Heart left ventricle (tissue), 16 donors: ENCODE measurements around the gene GRIN1. TPM values are rescaled to one million over a fixed set of nuclear protein-coding genes. Genes with fewer than 3 reads are reported as not detected.

Experiments
- ATAC-seq, 4 donors: fragments of 200-7000 bp; cut with Tn5 transposase; one replicate each; pipeline ENCODE4 v1.9.1; 2020 to 2022; ENCODE audit warnings: moderate library complexity in 4 of 4, mild to moderate bottlenecking in 3 of 4, moderate number of reproducible peaks in 1 of 4
- DNase-seq, 5 donors: peaks; one replicate each; pipeline ENCODE4 v3.0.0-alpha.2; 2020
- H3K27ac ChIP-seq, 12 donors: fragments of 200-600 bp; sonication (generic) in 4 of 12; one replicate each; pipeline versions ENCODE4 v1.5.0 to v1.8.0; 2016 to 2022; ENCODE audit warnings: mild to moderate bottlenecking in 2 of 12
- H3K27me3 ChIP-seq, 9 donors: fragments of 200-600 bp; sonication (generic) in 2 of 9; one replicate each; pipeline versions ENCODE4 v1.5.1 to v1.8.0; 2016 to 2022; ENCODE audit warnings: mild to moderate bottlenecking in 3 of 9
- H3K36me3 ChIP-seq, 9 donors: fragments of 200-600 bp; sonication (generic) in 2 of 9; one replicate each; pipeline versions ENCODE4 v1.5.0 to v1.8.0; 2018 to 2022; ENCODE audit warnings: mild to moderate bottlenecking in 2 of 9
- H3K4me1 ChIP-seq, 12 donors: fragments of 200-600 bp; sonication (generic) in 4 of 12; one replicate each; pipeline versions ENCODE4 v1.5.0 to v1.8.0; 2016 to 2022; ENCODE audit warnings: mild to moderate bottlenecking in 3 of 12
- H3K4me3 ChIP-seq, 12 donors: fragments of 200-600 bp; sonication (generic) in 4 of 12; one replicate each; pipeline versions ENCODE4 v1.5.0 to v1.8.0; 2017 to 2022; ENCODE audit warnings: mild to moderate bottlenecking in 9 of 12, moderate library complexity in 4 of 12
- H3K9me3 ChIP-seq, 12 donors: fragments of 200-600 bp; sonication (generic) in 4 of 12; one replicate each; pipeline versions ENCODE4 v1.5.0 to v1.8.0; 2016 to 2022; ENCODE audit warnings: mild to moderate bottlenecking in 1 of 12
- CTCF ChIP-seq, 12 donors: fragments of 200-600 bp; sonication (generic) in 4 of 12; IDR thresholded peaks; one replicate each; pipeline versions ENCODE4 v1.5.0 to v1.8.0; 2018 to 2022; ENCODE audit warnings: antibody characterized with exemption in 12 of 12, mild to moderate bottlenecking in 5 of 12
- POLR2A ChIP-seq, 2 donors: fragments of 450-650 bp; IDR thresholded peaks; one replicate each; pipeline ENCODE4 v1.6.1; 2017; ENCODE audit warnings: antibody characterized with exemption in 2 of 2, mild to moderate bottlenecking in 2 of 2, moderate library complexity in 2 of 2
- WGBS, 4 donors: extraction: QIAGEN DNeasy Blood & Tissue Kit in 2 of 4; methylation state at CpG; one replicate each; pipeline versions ENCODE4 v1.1.5 to v1.1.7; 2013 to 2018; 5-methylcytosine and 5-hydroxymethylcytosine counted together
- intact Hi-C, 10 donors: fragments of 100-400 bp; cut with DNase I; formaldehyde crosslinking; loops; one replicate each; pipeline versions ENCODE4 v1.11.1 to v1.14.2; 2022
- polyA plus RNA-seq, 2 donors: library from polyadenylated mRNA; stranded (reverse); fragments of 200-250 nt; gene quantifications; one replicate each; pipeline ENCODE4 v1.2.3, GENCODE V29; 2013
- total RNA-seq, 9 donors: library from RNA; depleted of rRNA in 2 of 9; stranded (reverse); fragments of >200 nt in 2 of 9; fragmentation: NEBNext Ultra II Directional in 3 of 9; extraction: Animal tissue kit (Norgen Biotek cat#: 25700) in 3 of 9; gene quantifications; one replicate each; pipeline versions ENCODE4 v1.1.0 to v1.2.4, GENCODE V29; 2016 to 2023
- donor health status: ischemic (EF 13 %, LVEDD 7.1; RV severe dilation, severe dysfunction).
- donor health status: healthy with polysubstance abuse.
- donor health status: DM: no; HTN: yes; CAD: no.
- donor health status: DM: no; HTN: no; CAD: no.
- donor health status: ischemic (EF 25% LVEDD 6.9; RV normal size, moderate dysfunction).
- donor health status: ischemic (EF 25% LVEDD 5.7; RV mildly dilated, moderate dysfunction).
- donor health status: healthy.
- donor health status: DM: yes; HTN: yes; CAD: no.
- donor health status: ischemic (EF 35%, LVEDD 5.7; RV mildly dilated, moderate dysfunction).
- donor health status: nonischemic (EF 11% LVEDD 7.7; RV severe dilation, severe dysfunction).
- donor health status: DM: yes; HTN: yes; CAD: no.
- donor health status: PGD.
- donor health status: ischemic (EF 29% LVEDD 5.4; RV normal size, mild dysfunction).
- donor health status: nonischemic (EF 23%, LVEDD 6.1; RV moderate dilation, normal function).

Gene GRIN1
- total and polyA plus RNA-seq, 11 donors = 0.10 TPM; not detected in 10

DNA sequence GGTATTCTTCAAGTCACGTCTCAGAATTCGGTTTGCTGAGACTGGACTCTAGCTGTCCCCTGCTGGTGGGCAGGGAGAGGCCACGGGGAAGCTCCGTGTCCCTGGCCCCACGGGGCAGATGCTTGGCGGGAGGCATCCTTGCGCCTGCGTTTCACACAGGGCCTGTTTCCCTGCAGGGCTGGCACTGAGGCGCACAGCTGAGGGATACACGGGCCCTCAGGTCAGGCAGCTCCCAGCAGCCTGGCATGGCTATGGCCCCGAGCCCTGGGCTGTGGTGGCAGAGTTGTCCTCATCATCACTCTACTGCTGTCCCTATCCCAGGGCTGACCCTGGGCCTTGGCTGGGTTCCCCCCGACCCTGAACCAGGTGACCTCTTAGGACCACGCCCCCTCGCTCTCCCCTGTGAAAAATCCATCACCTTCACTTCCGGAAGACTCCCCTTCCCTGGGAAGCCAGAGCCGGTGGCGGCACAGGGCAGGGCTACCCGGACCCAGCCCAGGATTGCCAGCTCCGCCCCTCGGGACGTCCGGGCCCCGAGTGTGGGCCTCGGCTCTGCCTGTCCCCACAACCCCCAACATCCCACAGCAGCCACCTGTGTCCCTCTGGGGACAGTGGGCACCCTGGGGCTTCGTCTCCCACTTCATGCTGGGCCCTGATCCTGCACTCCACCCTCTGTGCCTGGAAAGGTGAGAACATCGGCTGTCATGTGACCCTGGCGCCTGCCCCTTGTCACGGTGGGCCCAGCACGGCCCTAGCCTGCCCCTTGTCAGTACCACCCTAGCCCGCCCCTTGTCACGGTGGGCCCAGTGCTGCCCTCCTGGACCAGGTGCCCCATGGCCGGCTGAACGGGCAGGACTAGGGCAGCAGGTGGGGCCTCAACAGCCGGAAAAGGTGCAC is 29.5 kb upstream of the GRIN1 start:
- DNase-seq (peak in 1 of 5 donors; percentile 18), ATAC-seq (no peak)
- TF ChIP-seq CTCF (IDR thresholded peaks at IDR 0.05) (no peak), POLR2A (IDR thresholded peaks at IDR 0.05) (no peak)
- no peaks in the 10 kb centered on the region for H3K9me3 ChIP-seq
- no peaks in the 10 kb centered on the region for H3K27me3 ChIP-seq
- peaks cover 0 to 10% (median under 1%) of the 10 kb centered on the region in 12 donors for H3K4me1 ChIP-seq
- no peak overlapping the region for H3K4me3 ChIP-seq
- H3K36me3 ChIP-seq = peaks cover 0 to 87% (median 61%) of the 10 kb centered on the region in 9 donors
- WGBS, 4 donors = 76 to 82% (median 82%) methylated on average over 23 to 34 of the region's 34 CpGs
- no peak overlapping the region for H3K27ac ChIP-seq
- intact Hi-C loops = loop anchor here in 1 of 10 donors (10.0 kb wide), 1 partner anchor 75 kb away; the partner anchor contains the start of genes ANAPC2 and SSNA1

- no peak for TF ChIP-seq CTCF (IDR thresholded peaks at IDR 0.05)
- no peak for TF ChIP-seq POLR2A (IDR thresholded peaks at IDR 0.05)
Measured at GRCh38 chr9:137110147-137110910, 28.6 kb upstream of the GRIN1 start.

GRCh38 chr9:137110911-137111787 is 27.8 kb upstream of the GRIN1 start:
- H3K27me3 ChIP-seq = no peaks in the 10 kb centered on the region
- H3K9me3 ChIP-seq = no peaks in the 10 kb centered on the region
- DNase-seq (no peak), ATAC-seq (no peak)
- H3K36me3 ChIP-seq = peaks cover 0 to 71% (median 44%) of the 10 kb centered on the region in 9 donors
- WGBS, 4 donors = 87 to 92% (median 88%) methylated on average over 28 of the region's 28 CpGs
- H3K4me1 ChIP-seq = peaks cover 0 to 27% (median 15%) of the 10 kb centered on the region in 12 donors
- TF ChIP-seq CTCF (IDR thresholded peaks at IDR 0.05) (no peak), POLR2A (IDR thresholded peaks at IDR 0.05) (no peak)
- intact Hi-C loops = loop anchor here in 1 of 10 donors (10.0 kb wide), 1 partner anchor 74 kb away; the partner anchor contains the start of genes ANAPC2 and SSNA1
- no peak overlapping the region for H3K4me3 ChIP-seq
- no peak overlapping the region for H3K27ac ChIP-seq

More at GRCh38 chr9:137110147-137110910, 28.6 kb upstream of the GRIN1 start:
- peak in 1 of 5 donors; percentile 20 for DNase-seq
- Histone ChIP-seq H3K4me1 (peaks cover 0 to 19% (median 7%) of the 10 kb centered on the region in 12 donors), H3K9me3 (no peaks in the 10 kb centered on the region), H3K36me3 (peaks cover 0 to 79% (median 53%) of the 10 kb centered on the region in 9 donors), H3K27ac (no peak overlapping the region), H3K27me3 (no peaks in the 10 kb centered on the region), H3K4me3 (no peak overlapping the region)
- ATAC-seq = no peak
- WGBS, 4 donors = 90 to 95% (median 91%) methylated on average over 18 to 38 of the region's 38 CpGs
- intact Hi-C loops = loop anchor here in 1 of 10 donors (10.0 kb wide), 1 partner anchor 74 kb away; the partner anchor contains the start of genes ANAPC2 and SSNA1
